Testis (tissue), 2 donors: ENCODE measurements around the gene MPV17L.
"Not testable (repeated sequence)": the region's sequence is repeated elsewhere in the genome, so short reads cannot be mapped to it uniquely, and the experiment has no call there.

Source experiments
- CTCF ChIP-seq, 3 experiments: fragments of 450-650 bp in 2 of 3; fragments of 200-600 bp in 1 of 3; sonication (generic) in 1 of 3; IDR thresholded peaks; one replicate each; pipeline ENCODE4 v1.5.1; 2016 to 2019; ENCODE audit warnings: antibody characterized with exemption in 3 of 3, mild to moderate bottlenecking in 2 of 3, moderate library complexity in 1 of 3
- POLR2A ChIP-seq: fragments of 450-650 bp; IDR thresholded peaks from one replicate; pipeline ENCODE4 v1.6.1; 2017; ENCODE audit warnings: antibody characterized with exemption, mild to moderate bottlenecking, moderate library complexity

GRCh38 chr16:15352852-15353251 lies 42.7 kb upstream of the MPV17L start:
- not testable (repeated sequence) for TF ChIP-seq CTCF (IDR thresholded peaks at IDR 0.05); POLR2A
